Kidney capillary endothelial cell (primary cell): ENCODE measurements around the gene WDR5.

Experiments used
- DNase-seq: peaks from one replicate; pipeline ENCODE4 v3.0.0-alpha.2; 2018; ENCODE audit warnings: low spot score

WDR5 gene

DNA sequence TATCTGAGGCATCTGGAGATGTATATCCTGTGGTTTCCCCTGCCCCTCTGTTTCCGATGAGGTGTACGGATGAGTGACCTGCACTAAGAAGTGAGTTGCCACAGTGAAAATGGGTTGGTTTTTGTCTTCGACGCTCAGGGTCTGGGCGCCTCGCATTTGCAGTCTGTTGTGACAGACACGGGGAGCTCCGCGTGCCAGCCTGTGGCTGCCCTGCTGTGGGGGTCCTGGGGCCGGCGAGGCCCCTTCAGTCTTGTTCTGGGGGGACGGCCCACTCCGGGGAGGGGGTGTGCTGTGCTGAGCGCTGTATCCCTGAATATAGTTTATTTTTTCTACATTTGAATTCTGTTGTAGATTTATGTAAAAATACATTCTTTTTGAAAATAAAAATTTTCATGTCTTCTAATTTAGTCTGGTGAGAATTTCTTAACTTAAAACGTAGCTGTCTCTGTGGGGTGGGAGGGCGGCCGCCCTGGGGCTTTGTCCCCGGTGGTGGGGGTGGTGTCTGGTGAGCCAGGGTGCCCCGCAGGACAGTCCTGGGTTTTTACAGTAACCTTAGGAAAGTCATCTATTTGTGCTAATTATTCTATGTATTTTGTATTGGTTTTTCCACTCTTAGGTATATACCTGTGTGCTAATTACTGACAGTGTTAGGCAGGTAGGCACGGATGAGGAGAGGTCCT, 23.8 kb downstream of the WDR5 start:
- no peak for DNase-seq

DNA sequence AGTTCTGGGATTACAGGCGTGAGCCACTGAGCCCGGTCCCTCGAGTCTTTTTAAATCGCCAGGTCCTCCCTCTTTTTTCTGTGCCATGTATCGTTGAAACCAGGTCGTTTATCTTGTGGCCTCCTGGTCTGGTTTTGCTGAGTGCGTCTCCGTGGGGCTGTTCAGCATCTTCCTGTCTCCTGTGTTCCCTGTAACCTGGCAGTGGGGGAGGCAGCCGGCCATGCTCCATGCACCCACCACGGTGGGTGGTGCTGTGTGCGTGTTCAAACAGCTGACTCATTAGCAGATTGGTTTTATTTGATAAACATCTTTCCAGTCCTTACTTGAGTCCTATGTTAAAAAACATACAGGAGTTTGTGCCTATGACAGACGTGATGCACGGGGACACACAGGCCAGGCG, 25.8 kb downstream of the WDR5 start:
- no peak for DNase-seq

DNA sequence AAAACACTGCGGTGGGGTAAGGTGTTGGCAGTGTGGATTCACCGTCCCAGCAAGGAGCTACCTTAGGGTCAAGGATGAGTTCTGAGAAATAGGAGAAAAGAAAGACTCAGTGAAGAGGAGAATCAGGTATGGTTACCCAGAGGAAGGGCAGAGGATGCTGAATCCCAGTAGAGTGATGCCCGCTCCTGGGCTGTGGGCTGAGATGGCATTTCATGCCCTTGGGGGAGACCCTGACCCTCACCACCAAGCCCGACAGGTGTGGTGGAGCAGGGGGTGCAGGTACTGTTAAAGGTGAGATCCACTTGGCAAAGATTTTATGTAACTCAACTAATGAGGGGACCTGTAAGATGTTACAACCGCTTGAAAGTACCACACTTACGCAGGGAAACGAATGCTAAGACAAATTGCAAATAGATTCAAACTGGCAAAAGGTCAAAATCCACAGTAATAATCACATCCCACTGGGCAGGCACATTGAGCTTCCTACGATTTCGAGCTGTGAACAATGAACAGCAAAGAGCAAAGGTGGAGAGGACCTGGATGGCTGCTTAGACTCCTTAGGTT, 26.4 kb downstream of the WDR5 start:
- no peak for DNase-seq

DNA sequence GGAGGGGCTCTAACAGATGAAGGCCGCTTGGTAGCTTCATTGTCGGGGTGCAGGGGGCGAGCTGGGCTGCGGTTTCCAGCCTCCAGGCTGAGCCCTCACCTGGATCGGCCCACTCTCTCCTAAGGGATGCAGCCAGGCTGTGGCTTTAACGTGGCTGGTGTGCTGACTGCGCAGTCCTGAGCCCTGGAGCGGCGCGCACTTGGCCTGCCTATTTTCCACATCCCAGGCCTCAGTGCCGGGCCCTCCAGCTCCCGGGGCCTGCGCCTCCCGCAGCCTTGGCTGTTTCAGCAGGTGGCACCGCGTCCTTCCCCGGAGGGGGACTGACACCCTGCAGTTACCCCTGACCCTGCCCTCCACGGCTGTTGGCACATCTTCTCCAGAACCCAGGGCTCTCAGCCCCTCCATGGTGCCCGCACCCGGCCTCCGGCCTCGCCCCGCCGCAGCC, 27.1 kb downstream of the WDR5 start:
- DNase-seq: no peak

DNA sequence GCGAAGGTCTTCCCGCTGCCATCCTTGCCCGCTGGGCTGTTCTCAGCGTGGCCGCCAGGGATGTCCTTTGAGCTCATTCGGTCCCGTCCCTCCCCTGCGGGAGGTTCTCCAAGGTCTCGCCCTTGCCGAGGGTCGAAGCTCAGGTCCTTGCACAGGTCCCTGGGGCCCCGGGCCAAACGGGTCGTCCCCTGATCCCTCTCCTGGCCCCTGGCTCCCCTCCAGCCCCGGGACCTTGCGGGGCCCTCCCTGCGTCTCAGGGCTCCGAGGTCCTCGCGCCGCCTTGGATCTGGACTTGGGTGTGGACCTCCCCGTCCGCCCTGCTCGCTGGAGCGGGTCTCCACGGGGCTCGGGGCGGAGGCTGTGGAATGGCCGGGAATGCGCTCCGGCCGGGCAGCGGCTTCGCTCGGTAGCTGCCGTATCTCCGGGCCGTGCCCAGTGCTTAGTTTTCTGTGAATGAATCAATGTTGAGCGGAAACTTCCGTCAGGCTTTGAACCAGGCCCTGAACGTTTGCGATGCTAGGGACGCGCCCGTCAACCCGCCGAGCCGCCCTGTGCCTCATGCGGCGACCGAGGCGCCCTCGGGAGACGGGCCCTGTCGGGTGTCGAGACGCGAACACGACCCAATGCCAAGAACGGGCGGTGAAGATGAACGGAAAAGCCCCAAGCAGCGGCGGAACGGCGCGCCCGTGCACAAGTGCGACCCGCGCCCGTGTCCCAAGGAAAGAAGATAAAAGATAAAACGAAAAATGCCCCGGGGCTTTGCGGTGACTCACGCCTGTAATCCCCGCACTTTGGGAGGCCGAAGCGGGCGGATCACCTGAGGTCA, 27.7 kb downstream of the WDR5 start:
- peak; percentile 52 for DNase-seq

DNA sequence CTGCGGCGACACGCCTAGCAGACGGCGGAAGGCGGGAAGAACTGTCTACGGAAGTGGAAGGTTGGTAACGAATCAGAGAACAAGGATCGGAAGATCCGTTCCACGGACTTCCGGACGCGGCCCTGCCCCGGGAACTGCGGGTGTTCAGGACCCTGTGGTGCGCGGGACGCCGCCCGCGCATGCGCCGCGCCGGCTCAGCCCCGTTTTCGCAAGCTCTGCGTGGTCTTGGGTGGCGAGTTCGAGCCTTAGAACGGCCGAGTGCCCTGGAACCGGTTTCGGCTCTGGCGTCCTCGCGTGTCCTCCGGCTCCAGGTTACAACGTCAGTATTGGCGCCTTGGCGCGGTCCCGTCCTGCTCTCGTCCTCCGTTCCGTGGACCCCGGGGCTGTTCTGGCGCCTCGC, 29.0 kb downstream of the WDR5 start:
- no peak for DNase-seq

DNA sequence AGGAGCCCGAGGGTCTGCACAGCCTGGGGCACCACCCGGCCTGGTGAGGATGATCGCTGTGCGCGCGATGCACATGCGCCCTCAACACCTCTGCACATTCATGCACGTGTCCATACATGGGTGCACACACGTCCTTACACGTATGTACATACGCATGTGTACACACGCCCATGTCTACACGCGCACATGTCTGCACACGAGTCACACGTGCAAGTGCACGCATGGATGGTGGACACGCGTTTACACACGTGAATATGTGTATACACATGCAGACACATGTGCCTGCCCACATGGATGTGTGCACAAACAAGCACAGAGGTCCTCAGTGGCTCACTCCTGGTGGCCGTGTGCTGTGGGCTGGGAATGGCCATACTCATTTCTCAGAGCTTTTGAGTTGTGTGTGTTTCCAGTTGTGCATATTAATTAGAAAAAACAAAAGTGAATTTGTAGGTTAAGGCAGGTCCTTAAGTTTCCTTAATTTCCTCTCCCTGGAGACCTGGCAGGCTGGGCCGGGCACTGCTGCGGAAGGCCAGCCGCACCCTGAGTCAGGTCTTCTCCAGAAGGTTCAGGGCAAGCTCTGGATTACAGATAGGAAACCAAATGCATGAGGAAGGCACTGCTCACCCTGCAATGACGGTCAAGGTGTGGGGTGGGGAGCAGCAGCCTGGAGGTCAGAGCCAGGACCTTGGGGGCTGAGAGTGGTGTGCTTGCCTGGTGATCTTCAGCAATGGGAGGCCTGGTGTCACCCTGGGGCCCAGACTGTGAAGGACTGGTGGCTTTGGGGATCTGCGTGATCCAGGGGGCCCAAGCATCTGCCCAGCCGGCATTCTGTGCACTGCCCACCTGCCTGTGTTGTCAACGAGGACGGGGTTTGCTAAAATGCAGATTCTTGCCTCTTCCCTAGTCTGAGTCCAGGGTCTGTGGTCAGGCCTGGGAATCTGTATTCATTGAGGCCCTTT, 29.8 kb downstream of the WDR5 start:
- no peak for DNase-seq

DNA sequence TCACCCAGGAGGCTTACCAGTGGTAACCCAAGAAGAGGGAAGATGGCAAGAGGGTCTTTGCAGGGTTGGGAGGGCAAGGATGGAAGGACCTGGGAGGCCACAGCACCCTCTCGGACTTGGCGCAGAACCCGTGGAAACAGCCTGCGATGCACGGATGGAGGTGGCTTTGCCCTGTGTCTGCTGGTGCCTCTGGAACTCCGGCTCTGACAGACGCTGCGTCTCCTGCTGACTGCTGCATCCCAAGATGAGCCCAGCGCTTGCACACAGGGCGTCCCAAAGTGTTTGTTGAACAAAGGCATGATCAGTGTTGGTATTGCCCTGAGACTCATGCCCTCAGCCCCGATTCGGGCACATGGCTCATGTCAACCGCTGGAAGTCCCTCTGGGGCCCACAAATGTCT, 30.5 kb downstream of the WDR5 start:
- DNase-seq: no peak

DNA sequence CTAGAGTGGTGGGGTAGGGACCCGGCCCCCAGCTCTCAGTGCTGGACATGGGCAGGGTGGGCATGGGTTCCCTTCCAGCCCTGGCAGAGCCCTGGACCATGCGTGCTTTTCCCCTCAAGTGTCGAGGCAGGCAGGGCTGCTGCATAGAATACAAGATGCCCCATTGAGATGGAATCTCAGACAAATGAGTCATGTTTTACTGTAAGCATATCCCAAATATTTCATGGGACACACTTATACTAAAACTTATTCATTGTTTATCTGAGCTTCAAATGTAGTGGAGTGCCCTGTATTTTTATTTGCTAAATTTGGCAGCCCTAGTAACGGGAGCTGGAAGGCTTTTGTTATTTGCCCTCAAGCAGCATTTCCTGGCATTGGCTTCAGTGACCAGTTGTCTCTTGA, 31.6 kb downstream of the WDR5 start:
- no peak for DNase-seq

DNA sequence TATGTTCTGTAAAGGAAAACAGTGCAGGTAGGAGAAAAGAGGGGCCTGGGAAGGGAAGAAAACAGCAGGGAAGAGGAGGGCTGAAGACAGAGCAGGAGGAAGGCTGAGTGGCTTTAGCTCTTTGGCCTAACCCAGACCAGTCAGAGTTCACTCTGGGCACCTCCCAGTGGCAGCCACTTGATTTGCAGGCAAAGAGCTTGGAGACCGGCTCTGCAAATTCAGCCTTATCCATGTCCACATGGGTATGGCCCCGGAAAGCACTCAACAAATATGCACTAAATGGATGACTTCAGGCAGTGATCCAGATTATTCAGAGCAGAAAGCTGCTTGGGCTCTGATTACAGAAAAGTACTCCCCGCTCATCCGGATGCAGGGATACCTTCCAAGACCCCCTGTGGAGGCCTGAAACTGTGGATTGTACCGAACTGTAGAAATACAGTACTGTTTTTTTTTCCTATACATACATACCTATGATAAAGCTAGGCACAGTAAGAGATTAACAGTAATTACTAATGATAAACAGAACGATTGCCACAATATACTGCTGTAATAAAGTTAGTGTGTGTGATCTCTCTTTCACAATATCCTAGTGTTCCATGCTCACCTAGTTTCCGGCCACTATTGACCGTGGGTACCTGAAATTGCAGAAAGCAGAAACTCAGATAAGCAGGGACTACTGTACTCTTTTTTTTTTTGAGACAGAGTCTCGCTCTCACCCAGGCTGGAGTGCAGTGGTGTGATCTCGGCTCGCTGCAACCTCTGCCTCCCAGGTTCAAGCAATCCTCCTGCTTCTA, 33.1 kb downstream of the WDR5 start:
- no peak for DNase-seq

DNA sequence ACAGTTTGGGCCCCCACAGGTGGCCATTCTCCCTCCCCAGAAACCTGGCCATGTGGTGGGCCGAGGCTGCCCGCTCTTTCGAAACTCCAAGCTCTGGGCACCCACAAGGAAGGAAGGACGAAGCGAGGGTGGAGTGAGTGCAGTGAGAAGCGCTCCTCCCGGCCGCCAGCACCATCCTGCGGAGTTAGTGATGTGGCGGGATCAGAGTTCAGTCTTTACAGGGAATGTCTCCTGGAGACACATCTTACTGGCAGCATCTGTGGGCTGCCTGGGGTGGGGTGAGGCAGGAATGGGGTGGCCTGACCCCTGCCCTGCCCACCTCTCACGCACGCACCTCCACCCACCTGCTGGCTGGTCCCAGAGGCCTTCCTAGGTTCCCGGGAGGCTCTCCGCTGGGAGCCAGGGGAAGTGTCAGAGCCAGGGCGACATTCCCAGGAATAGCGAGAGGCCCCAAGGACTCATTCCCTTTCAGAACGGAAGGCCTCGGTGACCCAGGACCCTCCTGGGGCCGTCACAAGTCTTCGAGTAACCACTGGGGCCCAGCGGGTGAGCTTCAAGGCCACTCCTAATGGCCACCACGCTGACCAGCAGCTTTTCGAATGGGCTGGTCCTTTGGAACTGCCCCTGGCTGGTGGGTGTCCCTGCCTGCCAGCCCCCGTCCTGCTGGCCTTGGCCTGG, 34.0 kb downstream of the WDR5 start:
- DNase-seq: no peak

DNA sequence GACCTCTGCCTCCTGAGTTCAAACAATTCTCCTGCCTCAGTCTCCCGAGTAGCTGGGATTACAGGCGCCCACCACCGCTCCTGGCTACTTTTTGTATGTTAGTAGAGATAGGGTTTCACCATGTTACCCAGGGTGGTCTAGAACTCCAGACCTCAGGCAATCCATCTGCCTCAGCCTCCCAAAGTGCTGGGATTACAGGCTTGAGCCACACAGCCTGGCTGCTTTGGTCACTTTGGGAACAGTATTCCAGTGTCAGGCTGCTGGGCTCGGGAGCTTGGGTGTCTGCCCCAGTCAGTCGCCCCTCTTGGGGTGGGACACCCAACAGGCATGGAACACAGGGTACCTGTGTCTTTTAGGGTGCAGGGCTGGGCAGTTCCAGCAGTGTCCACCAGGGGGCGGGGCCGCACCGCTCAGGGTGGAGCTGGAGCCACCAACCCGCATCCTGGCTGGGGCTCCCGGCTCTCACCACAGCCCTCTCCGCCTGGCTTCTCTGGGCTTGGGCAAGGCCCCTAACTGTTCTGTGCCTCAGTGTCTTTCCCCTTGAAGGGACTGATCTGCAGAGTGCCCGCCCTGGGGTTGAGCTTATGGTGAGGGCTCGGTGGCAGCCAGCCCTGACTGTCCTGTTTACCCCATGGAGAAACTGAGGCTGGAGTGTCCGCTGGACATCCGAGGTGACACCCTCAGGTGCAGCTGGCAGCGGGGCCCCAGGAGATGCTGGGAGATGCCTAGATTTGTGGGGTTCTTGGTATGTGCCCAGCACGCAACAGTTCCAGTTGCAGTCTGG, 34.8 kb downstream of the WDR5 start:
- DNase-seq: no peak

DNA sequence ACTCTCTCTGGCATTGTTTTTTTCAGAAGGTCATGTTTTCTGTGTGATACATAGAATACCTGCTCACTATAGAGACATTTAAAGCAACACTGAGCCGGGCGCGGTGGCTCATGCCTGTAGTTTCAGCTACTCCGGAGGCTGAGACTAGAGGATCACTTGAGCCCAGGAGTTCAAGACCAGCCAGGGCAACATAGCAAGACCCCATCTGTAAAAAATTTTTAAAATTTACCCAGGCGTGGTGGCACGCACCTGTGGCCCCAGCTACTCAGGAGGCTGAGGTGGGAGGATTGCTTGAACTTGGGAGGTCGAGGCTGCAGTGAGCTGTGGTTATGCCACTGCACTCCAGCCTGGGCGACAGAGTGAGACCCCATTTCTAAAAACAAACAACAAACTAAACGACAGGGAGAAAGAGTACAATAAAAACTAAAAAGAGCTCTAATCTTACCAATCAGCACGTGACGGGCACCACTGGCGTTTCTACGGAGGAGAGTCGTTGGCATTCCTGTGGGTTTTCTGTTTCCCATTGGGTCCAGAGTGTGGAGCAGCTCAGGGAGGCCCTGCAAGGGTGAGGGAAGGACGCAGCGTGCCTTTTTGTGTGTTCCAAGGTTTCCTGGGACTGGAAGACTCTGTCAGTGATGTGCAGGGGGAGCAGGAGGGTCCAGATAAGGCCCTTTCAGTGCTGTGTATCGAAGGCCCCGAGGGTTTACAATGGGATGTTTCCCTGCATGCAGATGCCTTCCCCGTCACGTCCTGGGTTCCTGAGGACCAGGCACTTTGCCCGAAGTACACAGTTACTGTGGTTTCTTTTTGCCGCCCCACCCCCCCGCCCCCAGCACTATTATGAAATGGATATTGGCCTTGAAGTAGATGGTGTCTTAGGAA, 35.7 kb downstream of the WDR5 start:
- DNase-seq: no peak

DNA sequence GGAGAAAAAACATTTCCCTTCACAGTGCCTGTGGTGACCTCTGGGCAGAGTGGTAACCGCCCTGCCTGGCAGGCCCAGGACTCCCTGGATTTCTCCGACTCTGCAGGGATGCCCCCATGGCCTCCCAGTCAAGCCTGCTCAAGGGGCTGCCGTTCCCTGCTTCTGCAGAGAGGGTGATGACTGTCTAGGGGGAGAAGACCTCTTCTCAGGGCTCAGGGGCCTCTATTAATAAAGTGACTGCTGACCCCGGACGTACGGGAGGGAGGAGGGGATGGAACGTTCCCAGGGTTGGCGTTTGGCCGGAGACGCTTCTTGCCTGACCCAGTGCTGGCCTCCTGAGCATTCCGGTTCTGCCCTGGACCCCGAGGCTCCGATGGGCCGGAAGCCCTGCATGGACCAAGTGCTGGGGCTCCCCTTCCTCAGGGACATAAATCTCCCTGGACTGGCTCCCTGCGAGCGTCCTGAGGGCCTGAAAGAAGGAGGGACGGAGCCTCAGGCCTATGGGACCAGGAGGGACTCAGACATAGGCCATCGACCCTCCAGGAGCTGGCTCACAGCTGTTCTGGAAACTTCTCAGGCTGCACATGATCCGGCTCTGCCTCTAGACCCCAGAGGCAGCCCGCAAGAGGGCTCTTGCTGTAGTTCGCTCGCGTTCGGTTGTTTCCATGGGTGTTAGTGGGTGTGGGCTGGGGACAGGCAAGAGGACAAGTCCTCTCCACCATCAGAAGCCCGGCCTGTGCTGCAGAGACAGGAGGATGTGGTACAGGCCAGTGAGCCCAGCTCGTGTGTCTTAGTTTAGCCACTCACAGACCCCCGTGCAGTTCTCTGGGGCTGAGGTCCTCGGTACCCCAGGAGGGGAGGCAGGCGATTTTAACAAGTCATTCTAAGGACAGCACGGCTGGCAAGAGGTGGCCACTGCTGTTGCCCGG, 36.6 kb downstream of the WDR5 start:
- no peak for DNase-seq

DNA sequence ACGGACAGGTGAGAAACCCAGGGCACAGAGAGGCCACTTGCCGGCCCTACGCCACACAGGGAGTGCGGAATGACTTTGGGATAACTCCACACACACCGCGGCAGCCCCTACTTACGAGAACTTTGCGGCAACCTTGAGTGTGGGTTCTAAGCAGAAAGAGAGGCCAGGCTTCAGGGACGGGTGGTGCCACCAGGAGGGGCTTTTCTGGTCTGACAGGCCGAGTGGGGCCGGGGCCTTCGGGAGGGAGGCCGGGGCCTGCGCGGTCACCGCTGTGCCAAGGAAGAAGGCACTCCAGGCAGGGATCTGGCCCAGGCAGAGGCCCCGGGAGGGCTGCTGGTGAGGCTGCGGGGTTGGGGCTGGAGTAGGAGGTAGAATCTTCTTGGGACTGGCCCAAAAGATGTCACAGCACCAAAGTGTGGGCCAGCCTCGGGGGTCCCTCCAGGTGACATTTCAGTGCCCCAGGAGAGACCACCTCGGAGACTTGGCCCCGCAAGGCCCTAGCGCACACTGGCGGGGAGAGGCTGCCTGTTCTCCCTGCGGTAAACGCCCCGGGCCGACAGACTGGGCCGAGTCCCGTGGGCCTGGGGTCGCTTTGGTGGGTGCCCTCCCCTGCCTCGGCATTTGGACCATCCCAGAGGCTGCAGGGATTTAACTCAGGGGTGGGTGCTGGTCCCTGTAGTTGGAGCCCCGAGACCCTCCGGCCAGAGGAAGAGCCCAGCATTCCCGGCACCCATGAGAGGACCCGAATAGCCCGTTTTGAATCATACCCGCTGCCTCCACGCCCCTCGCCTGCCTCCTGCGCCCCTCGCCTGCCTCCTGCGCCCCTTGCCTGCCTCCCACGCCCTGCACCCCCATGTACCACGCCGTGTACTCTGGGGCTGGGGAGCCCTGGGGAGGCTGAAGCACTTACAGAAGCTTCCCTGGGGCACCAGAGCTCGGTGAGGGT, 37.5 kb downstream of the WDR5 start:
- DNase-seq: no peak

DNA sequence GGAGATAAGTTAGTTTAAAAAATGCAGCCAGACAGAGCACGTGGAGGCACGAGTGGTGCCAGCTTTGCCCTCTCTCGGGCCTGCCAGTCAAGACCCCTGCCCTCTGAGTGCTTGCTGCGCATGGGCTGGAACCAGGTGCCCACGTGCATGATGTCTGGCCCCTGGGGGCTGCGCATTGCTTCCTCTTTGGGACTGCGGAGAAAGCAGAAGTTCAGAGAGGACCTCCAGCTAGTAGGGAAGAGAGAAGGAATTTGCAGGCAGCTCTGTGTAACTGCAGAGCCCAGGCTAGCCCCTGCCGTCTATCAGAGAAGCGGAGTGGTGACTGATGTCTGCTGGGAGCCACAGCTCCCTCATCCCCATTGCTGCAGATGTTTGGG, 38.2 kb downstream of the WDR5 start:
- DNase-seq: no peak
